NT2/D1 (cell line): ENCODE data around the gene GCDH.
A peak's percentile ranks its signal among the peaks of the same experiment; 100 is the strongest.

Source experiments
- DNase-seq: peaks from one replicate; pipeline ENCODE4 v3.0.0-alpha.2; 2011; ENCODE audit warnings: low read depth, low spot score
- H3K27me3 ChIP-seq: 2 replicates; pipeline ENCODE4 v1.6.0; 2011; ENCODE audit warnings: mild to moderate bottlenecking; ENCODE audit not compliant: insufficient read length, insufficient read depth
- H3K36me3 ChIP-seq: 2 replicates; pipeline ENCODE4 v1.6.1; 2011; ENCODE audit warnings: mild to moderate bottlenecking, low read length, mixed read lengths; ENCODE audit not compliant: insufficient read depth, insufficient read length
- H3K4me1 ChIP-seq: 2 replicates; pipeline ENCODE4 v1.5.1; 2011; ENCODE audit not compliant: insufficient read depth, insufficient read length
- H3K4me3 ChIP-seq: 2 replicates; pipeline ENCODE4 v1.5.1; 2011; ENCODE audit warnings: low read depth; ENCODE audit not compliant: insufficient read length
- H3K9ac ChIP-seq: 2 replicates; pipeline ENCODE4 v1.6.0; 2011; ENCODE audit warnings: low read depth; ENCODE audit not compliant: insufficient read length
- H3K9me3 ChIP-seq: 2 replicates; pipeline ENCODE4 v1.5.1; 2011; ENCODE audit warnings: mild to moderate bottlenecking, low read length; ENCODE audit not compliant: insufficient read depth
- SUZ12 ChIP-seq: IDR thresholded peaks from 2 replicates; pipeline ENCODE4 v1.6.1; 2011; ENCODE audit not compliant: insufficient read length, insufficient read depth; ENCODE audit errors: extremely low read depth
- YY1 ChIP-seq: IDR thresholded peaks from 2 replicates; pipeline ENCODE4 v1.6.1; 2011; ENCODE audit not compliant: insufficient read length, insufficient read depth
- ZNF274 ChIP-seq: IDR thresholded peaks from 2 replicates; pipeline ENCODE4 v1.6.1; 2011; ENCODE audit warnings: mild to moderate bottlenecking, low read depth, low read length

The GCDH gene

GRCh38 chr19:12939975-12940423 is 49.0 kb downstream of the GCDH start:
- Histone ChIP-seq H3K4me1 (peaks cover 11% of the 10 kb centered on the region), H3K36me3 (peaks cover 60% of the 10 kb centered on the region), H3K9me3 (no peaks in the 10 kb centered on the region), H3K9ac (peak overlapping the region; percentile 58), H3K27me3 (no peaks in the 10 kb centered on the region), H3K4me3 (peak overlapping the region; percentile 79)
- TF ChIP-seq YY1 (no peak), ZNF274 (no peak), SUZ12 (no peak)
- no peak for DNase-seq

DNA sequence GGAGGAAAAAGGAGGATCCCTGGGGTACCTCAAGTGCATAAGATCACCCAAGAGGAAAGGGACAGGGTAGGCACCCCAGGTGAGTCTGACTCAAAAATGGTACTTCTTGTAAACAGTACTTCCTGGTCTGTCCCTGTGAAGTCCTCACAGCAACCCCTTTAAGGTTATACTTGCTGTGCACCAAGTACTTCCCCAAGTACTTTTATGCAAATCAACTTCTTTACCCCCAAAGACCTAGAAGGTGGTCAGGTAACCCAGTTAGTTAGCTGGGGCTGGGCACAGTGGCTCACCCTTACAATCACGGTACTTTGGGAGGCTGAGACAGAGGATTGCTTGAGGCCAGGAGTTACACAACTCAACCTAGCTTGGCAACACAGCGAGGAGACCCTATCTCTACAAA is 49.9 kb downstream of the GCDH start:
- H3K4me3 ChIP-seq, result no peak overlapping the region
- no peak for DNase-seq
- H3K9me3 ChIP-seq, result no peaks in the 10 kb centered on the region
- no peaks in the 10 kb centered on the region for H3K27me3 ChIP-seq
- peaks cover 62% of the 10 kb centered on the region for H3K36me3 ChIP-seq
- H3K9ac ChIP-seq, result peak overlapping the region; percentile 53
- TF ChIP-seq ZNF274 (no peak), SUZ12 (no peak), YY1 (no peak)
- H3K4me1 ChIP-seq, result peaks cover 11% of the 10 kb centered on the region

DNA sequence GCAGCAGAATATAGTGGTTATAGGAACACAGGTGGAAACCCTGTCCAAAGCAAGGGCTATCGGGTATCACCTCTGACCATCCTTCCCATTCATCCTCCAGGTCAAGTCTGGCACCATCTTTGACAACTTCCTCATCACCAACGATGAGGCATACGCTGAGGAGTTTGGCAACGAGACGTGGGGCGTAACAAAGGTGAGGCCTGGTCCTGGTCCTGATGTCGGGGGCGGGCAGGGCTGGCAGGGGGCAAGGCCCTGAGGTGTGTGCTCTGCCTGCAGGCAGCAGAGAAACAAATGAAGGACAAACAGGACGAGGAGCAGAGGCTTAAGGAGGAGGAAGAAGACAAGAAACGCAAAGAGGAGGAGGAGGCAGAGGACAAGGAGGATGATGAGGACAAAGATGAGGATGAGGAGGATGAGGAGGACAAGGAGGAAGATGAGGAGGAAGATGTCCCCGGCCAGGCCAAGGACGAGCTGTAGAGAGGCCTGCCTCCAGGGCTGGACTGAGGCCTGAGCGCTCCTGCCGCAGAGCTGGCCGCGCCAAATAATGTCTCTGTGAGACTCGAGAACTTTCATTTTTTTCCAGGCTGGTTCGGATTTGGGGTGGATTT is 52.6 kb downstream of the GCDH start:
- Histone ChIP-seq H3K27me3 (no peaks in the 10 kb centered on the region), H3K36me3 (peaks cover 78% of the 10 kb centered on the region), H3K4me3 (no peak overlapping the region), H3K9me3 (no peaks in the 10 kb centered on the region), H3K9ac (no peak overlapping the region), H3K4me1 (peaks cover 23% of the 10 kb centered on the region)
- no peak for DNase-seq
- TF ChIP-seq YY1 (no peak), SUZ12 (no peak), ZNF274 (no peak)

DNA sequence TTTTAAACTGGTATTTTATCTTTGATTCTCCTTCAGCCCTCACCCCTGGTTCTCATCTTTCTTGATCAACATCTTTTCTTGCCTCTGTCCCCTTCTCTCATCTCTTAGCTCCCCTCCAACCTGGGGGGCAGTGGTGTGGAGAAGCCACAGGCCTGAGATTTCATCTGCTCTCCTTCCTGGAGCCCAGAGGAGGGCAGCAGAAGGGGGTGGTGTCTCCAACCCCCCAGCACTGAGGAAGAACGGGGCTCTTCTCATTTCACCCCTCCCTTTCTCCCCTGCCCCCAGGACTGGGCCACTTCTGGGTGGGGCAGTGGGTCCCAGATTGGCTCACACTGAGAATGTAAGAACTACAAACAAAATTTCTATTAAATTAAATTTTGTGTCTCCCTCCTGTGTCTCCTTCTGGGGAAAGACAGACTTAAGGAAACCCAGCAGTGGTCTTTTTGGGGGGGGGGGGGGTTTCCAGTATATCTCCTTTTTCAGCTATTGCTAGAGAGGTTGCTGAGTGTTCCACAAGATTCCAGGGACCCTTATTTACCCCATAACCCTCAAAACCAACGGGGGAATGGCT is 53.2 kb downstream of the GCDH start:
- no peak for DNase-seq
- no peaks in the 10 kb centered on the region for H3K9me3 ChIP-seq
- peaks cover 23% of the 10 kb centered on the region for H3K4me1 ChIP-seq
- no peak overlapping the region for H3K4me3 ChIP-seq
- H3K27me3 ChIP-seq, result no peaks in the 10 kb centered on the region
- no peak for TF ChIP-seq ZNF274
- no peak for TF ChIP-seq SUZ12
- no peak for TF ChIP-seq YY1
- no peak overlapping the region for H3K9ac ChIP-seq
- peaks cover 80% of the 10 kb centered on the region for H3K36me3 ChIP-seq

DNA sequence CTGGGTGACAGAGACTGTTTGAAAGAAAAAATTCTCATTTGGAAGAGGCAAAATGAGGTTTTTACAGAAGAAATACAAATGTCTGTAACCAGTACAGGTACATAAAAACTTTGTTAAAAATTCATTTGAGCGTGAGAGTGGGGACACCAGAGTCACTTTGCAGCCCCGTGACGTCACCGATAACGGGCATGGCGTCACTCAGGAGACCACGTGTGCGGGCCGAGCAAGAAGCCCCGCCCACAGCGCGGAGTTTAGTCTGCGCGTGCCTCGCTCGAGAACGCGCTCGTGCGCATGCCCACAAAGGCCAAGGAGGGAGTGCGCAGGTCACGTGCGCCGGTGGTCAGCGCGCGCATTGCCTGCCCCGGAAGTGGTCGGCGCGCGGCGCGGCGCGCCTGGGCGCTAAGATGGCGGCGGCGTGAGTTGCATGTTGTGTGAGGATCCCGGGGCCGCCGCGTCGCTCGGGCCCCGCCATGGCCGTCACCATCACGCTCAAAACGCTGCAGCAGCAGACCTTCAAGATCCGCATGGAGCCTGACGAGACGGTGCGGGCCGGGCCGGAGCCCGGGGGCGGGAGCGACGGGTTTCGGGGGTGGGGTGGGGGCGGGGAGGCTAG is 54.6 kb downstream of the GCDH start, which contains the start of gene RAD23A:
TSS of gene RAD23A (plus strand) at position 384 of the 613 bp plus-strand sequence. CDS start at position 471, 87 bp downstream.
- Histone ChIP-seq H3K36me3 (peaks cover 79% of the 10 kb centered on the region), H3K9me3 (no peaks in the 10 kb centered on the region), H3K27me3 (no peaks in the 10 kb centered on the region), H3K4me1 (peaks cover 14% of the 10 kb centered on the region), H3K4me3 (peak within 1 kb of the TSS; percentile 81), H3K9ac (peak within 1 kb of the TSS; percentile 92)
- peak; percentile 98 for DNase-seq
- TF ChIP-seq SUZ12, result no peak
- TF ChIP-seq YY1, result peak; percentile 92
- TF ChIP-seq ZNF274, result no peak

GRCh38 chr19:12946092-12946721 is 55.2 kb downstream of the GCDH start:
- TF ChIP-seq ZNF274 (no peak), YY1 (no peak), SUZ12 (no peak)
- Histone ChIP-seq H3K9ac (peak overlapping the region; percentile 92), H3K4me1 (peaks cover 12% of the 10 kb centered on the region), H3K9me3 (no peaks in the 10 kb centered on the region), H3K4me3 (peak overlapping the region; percentile 81), H3K36me3 (peaks cover 79% of the 10 kb centered on the region), H3K27me3 (no peaks in the 10 kb centered on the region)
- DNase-seq, result peak; percentile 77
